Measurements from ENCODE around the gene NRSN1.

NRSN1 gene

GRCh38 chr6:24145690-24146131 is 19.7 kb downstream of the NRSN1 start:
- DNase-seq: no peak

GRCh38 chr6:24146871-24147270 is 20.9 kb downstream of the NRSN1 start:
- no peak for DNase-seq

GRCh38 chr6:24147511-24148153 is 21.6 kb downstream of the NRSN1 start:
- no peak for DNase-seq

GRCh38 chr6:24148154-24148570 is 22.1 kb downstream of the NRSN1 start:
- DNase-seq: no peak

- DNase-seq: no peak
These were observed 22.7 kb downstream of the NRSN1 start for GRCh38 chr6:24148684-24149083.

- DNase-seq: no peak
These were observed 23.3 kb downstream of the NRSN1 start for GRCh38 chr6:24149296-24149695.

GRCh38 chr6:24149836-24150235 is 23.8 kb downstream of the NRSN1 start:
- DNase-seq: no peak

DNA sequence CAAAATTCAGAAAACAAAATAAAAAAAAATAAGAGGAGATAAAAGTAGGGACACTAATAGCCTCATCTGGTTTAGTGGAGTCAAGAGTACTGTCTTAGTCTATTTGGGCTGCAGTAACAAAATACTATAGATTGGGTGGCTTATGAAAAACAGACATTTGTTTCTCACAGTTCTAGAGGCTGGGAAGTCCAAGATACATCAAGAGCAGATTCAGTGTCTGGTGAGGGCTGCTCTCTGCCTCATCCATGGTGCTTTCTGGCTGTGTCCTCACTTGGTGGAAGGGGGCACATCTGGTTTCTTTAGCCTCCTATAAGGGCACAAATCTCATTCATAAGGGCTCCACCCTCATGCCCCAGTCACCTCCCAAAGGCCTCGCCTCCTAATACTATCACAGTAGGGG is 26.0 kb downstream of the NRSN1 start:
- no peak for DNase-seq

DNA sequence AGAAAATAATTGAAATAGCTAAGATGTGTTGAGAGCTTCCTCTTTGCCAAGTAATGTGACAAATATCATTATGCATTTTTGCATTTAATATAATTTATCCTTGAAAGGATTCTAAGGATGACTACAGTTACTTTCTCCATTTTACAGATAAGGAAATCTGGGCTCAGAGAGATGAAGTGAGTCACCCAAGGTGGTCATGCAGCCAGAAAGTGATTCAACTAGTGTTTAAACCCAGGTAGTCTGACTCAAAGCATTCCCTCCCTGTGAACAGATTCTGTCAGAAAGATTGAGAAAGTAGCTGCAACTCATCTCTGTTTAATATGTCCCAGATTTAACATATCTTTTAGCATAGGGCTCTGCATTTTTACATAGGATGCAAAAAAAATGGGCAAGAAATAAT is 28.1 kb downstream of the NRSN1 start:
- DNase-seq: no peak

DNA sequence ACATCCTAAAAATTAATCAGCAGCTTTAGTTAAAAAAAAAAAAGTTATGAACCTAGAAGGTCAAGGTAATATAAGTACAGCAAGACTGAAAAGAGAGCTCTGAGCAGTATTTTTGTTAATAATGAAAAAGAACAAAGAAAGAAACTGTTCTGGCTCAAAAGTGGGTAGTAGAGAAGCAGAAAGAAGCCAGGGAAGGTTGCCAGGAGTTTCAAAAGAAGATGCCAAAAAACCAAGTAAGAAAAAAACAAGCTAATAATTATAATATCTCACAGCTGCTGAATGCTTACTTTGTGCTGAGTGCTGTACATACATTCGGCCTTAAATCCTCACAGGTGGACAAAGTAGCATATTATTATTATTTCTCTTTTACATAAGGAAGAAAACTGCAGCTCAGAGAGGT is 31.9 kb downstream of the NRSN1 start:
- DNase-seq: no peak

DNA sequence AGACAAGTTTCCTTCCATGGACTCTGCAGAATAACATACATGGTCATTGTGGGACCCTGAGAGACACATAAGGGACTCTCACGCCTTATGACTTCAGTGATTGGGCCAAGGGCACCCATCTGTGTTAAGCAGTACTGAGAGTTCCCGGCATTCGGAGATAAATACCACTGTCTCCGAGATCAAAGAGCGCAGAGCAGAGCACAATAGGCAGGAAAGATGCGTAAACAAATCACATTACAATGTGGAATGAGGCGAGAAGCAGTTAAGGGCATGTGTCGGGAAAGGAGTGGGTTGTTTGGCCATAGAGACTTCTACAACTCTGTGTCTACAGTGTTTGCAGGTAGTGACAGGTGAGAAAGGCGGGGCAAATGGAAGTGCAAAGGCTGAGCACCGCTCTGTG is 57.6 kb downstream of the NRSN1 start:
- DNase-seq: no peak

DNA sequence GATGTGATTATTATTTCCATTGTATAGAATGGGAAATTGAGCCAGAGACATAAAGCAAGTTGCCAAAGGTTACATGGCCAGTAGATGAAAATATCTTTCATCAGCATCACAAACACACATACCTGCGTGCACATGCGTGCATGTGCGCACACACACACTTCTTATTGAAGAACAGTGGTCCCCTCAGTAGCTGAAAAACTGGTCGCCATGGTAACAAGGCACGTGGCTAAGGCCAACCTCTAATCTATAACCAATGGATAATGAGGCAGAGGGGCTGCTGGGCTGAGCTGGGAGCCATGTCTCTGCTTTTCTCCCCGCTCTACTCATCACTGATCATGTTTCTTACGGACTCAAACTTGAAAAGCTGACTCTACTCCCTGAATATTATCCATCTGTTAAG is 60.3 kb downstream of the NRSN1 start:
- DNase-seq: no peak

DNA sequence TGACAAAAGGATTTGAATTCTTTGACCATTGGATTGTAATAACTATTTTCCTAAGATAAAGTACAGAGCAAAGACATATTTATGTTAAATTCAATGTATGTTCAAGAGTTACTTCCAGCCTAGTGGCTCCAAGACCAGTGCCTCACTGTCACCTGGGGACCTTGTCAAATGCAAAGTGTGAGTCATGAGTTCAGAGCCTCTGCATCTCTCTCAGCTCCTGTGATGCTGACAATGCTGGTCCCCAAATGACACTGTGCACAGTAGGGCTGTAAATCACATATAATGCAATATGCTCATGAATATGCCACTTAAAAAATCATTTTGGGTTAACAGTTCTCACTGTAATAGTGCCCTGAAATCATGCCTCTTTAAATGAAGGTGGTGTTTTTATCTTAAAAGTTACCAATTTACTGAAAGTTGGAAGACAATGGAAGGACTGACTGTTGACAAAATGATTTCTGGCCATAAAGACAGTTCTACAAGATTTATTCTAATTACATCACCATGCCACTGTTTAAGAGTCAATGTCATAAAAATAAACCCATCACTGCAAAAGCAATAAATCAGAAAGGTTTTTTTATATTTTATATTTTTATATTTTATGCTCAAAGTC is 62.1 kb downstream of the NRSN1 start:
- no peak for DNase-seq

GRCh38 chr6:24188578-24189080 is 62.6 kb downstream of the NRSN1 start:
- DNase-seq: no peak

DNA sequence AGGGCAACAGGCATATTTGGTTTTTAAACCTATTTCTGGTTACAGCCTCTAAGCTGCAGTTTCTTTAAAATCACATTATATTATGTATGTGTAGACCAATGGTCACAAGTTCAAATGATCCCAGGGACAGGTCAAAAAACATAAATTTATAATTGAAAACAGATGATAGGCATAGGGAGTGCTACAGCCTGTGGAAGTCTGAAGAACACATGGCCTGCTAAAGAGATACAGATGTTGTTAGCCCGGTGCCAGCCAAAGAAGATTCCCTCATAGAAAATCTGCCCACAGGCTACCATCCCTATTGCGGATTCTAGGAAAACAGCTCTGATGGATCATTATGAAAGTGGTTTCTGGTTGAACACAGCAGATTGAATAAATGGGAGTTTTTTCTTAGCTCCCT is 65.3 kb downstream of the NRSN1 start:
- no peak for DNase-seq

DNA sequence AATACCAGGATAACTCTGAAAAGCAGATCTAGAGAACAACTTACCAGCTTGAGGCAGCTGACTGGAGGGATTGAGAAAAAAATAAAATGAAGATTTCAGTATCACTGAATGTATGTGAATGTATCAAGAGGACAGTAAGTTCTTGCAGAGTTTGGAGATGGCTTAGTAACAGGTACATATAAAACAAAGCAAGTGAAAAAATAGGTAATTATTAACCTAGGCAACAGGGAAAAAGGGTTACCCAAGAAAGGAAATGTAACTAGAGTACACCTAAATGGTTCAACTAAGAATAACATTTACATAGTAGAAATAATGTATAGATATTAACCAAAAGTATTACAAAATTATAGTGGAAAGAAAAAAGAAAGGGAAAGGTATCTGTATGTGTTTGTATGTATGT is 67.3 kb downstream of the NRSN1 start:
- no peak for DNase-seq

GRCh38 chr6:24194978-24195700 is 69.1 kb downstream of the NRSN1 start:
- DNase-seq: no peak

- no peak for DNase-seq
These were observed 70.0 kb downstream of the NRSN1 start for GRCh38 chr6:24195836-24196597.

All from T-helper 9 cell (primary cell).